Left ventricle myocardium inferior (tissue), 1 donor: ENCODE results near the gene METRN. TPM values are rescaled to one million over a fixed set of nuclear protein-coding genes. Genes with fewer than 3 reads are reported as not detected.

Experiments used
- DNase-seq: peaks from one replicate; pipeline ENCODE4 v3.0.0-alpha.2; 2020
- H3K27ac ChIP-seq: fragments of 200-600 bp; replicated peaks from 2 replicates; pipeline ENCODE4 v1.8.0; 2021
- H3K27me3 ChIP-seq: fragments of 200-600 bp; 2 replicates; pipeline ENCODE4 v1.8.0; 2021; ENCODE audit warnings: low read depth
- H3K36me3 ChIP-seq: fragments of 200-600 bp; 2 replicates; pipeline ENCODE4 v1.8.0; 2021
- H3K4me1 ChIP-seq: fragments of 200-600 bp; 2 replicates; pipeline ENCODE4 v1.8.0; 2021
- H3K4me3 ChIP-seq: fragments of 200-600 bp; 2 replicates; pipeline ENCODE4 v1.8.0; 2021; ENCODE audit warnings: mild to moderate bottlenecking, moderate library complexity
- H3K9me3 ChIP-seq: fragments of 200-600 bp; replicated peaks from 2 replicates; pipeline ENCODE4 v1.8.0; 2021
- CTCF ChIP-seq: fragments of 200-600 bp; IDR thresholded peaks from 2 replicates; pipeline ENCODE4 v1.8.0; 2021; ENCODE audit warnings: antibody characterized with exemption, mild to moderate bottlenecking, borderline replicate concordance
- intact Hi-C: fragments of 100-400 bp; cut with micrococcal nuclease; formaldehyde crosslinking; loops from one replicate; pipeline ENCODE4 v1.11.0; 2022
- total RNA-seq: library from RNA; stranded (reverse); fragmentation: NEBNext Ultra II Directional; extraction: Animal tissue kit (Norgen Biotek cat#: 25700); gene quantifications from one replicate; pipeline ENCODE4 v1.2.1, GENCODE V29; 2021
- donor health status: DM: no; HTN: yes; CAD: no; lungs with severe emphysema.

METRN gene
- total RNA-seq, 1 donor from 2014 or later, result 62.5 TPM

- TF ChIP-seq CTCF, result no peak
- DNase-seq, result no peak
- intact Hi-C loops, result no loop called here
- no peak overlapping the region for H3K27ac ChIP-seq
- no peaks in the 10 kb centered on the region for H3K9me3 ChIP-seq
- H3K36me3 ChIP-seq, result peaks cover 76% of the 10 kb centered on the region
- H3K27me3 ChIP-seq, result no peaks in the 10 kb centered on the region
- H3K4me3 ChIP-seq, result no peak overlapping the region
- H3K4me1 ChIP-seq, result peaks cover 10% of the 10 kb centered on the region
Observed at GRCh38 chr16:734981-735881, 20.3 kb downstream of the METRN start.

- Histone ChIP-seq H3K27ac (no peak overlapping the region), H3K36me3 (peaks cover 72% of the 10 kb centered on the region), H3K4me1 (peaks cover 17% of the 10 kb centered on the region), H3K27me3 (no peaks in the 10 kb centered on the region), H3K4me3 (no peak overlapping the region), H3K9me3 (no peaks in the 10 kb centered on the region)
- no peak for DNase-seq
- intact Hi-C loops, result no loop called here
- TF ChIP-seq CTCF, result no peak
Observed at GRCh38 chr16:735982-736453, 21.1 kb downstream of the METRN start.

GRCh38 chr16:736936-737481, 22.1 kb downstream of the METRN start:
- Histone ChIP-seq H3K9me3 (no peaks in the 10 kb centered on the region), H3K27me3 (peaks cover 3% of the 10 kb centered on the region), H3K27ac (no peak overlapping the region), H3K4me3 (no peak overlapping the region), H3K4me1 (peaks cover 21% of the 10 kb centered on the region), H3K36me3 (peaks cover 68% of the 10 kb centered on the region)
- DNase-seq, result no peak
- intact Hi-C loops, result no loop called here
- no peak for TF ChIP-seq CTCF

GRCh38 chr16:739560-740458, 24.9 kb downstream of the METRN start:
- DNase-seq, result no peak
- H3K27me3 ChIP-seq, result peaks cover 30% of the 10 kb centered on the region
- peak overlapping the region; percentile 84 for H3K27ac ChIP-seq
- TF ChIP-seq CTCF, result no peak
- H3K36me3 ChIP-seq, result peaks cover 40% of the 10 kb centered on the region
- intact Hi-C loops, result no loop called here
- peak overlapping the region; percentile 100 for H3K4me3 ChIP-seq
- no peaks in the 10 kb centered on the region for H3K9me3 ChIP-seq
- peaks cover 21% of the 10 kb centered on the region for H3K4me1 ChIP-seq

- Histone ChIP-seq H3K27me3 (peaks cover 36% of the 10 kb centered on the region), H3K9me3 (no peaks in the 10 kb centered on the region), H3K27ac (peak overlapping the region; percentile 84), H3K4me3 (peak overlapping the region; percentile 100), H3K36me3 (peaks cover 34% of the 10 kb centered on the region), H3K4me1 (peaks cover 21% of the 10 kb centered on the region)
- DNase-seq, result no peak
- no peak for TF ChIP-seq CTCF
- intact Hi-C loops, result no loop called here
Observed at GRCh38 chr16:740459-740763, 25.5 kb downstream of the METRN start.
